ENCODE data around the gene GAGE10. TPM values are rescaled to one million over a fixed set of nuclear protein-coding genes. Genes with fewer than 3 reads are reported as not detected.

GAGE10 gene
- total RNA-seq, 1 experiment from 2014 or later: not detected

DNA sequence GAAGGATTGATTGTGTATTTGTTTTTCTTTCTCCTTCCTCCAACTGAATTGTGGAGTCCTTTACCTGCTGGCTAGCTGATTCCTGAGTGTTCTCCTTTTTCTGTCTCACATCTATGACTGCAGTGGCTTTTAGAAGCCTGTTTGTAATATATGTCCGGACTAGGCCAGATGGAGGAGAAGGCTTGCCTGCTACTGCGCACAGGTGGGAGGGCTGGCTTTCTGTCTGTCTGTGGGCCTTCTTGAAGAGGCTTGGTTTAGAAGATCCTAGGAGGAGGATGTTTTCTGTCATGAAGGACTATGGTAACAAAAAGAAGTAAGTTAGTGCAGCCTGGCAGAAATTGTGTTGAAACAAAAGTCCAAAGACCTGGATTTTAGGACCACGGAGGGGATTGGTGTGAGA, 25.4 kb upstream of the GAGE10 start:
- Histone ChIP-seq H3K27ac (ENCODE audit: low read depth, low read length) (no peak overlapping the region), H3K36me3 (ENCODE audit: control insufficient read depth in 1 of 2, insufficient read depth in 2 of 2, low read length in 2 of 2) (no peaks in the 10 kb centered on the region), H3K9me2 (ENCODE audit: insufficient read depth) (no peaks in the 10 kb centered on the region), H3K4me1 (ENCODE audit: control insufficient read depth in 1 of 2, insufficient read depth in 2 of 2, low read length in 2 of 2) (peaks cover 0 to 4% of the 10 kb centered on the region in 2 experiments; a peak in 1 of 4 replicates), H2AFZ (ENCODE audit: low read depth, low read length, poor library complexity, severe bottlenecking) (no peak overlapping the region), H3K27me3 (ENCODE audit: insufficient read depth, low read length) (no peaks in the 10 kb centered on the region), H3K79me2 (ENCODE audit: insufficient read depth, low read length) (no peaks in the 10 kb centered on the region), H3K9me3 (ENCODE audit: control insufficient read depth in 1 of 2, insufficient read depth in 1 of 2, low read depth in 1 of 2, low read length in 2 of 2) (no peaks in the 10 kb centered on the region), H4K20me1 (ENCODE audit: insufficient read depth) (no peaks in the 10 kb centered on the region), H3K4me3 (replicated peaks in 1 of 2; ENCODE audit: low read depth in 1 of 2, low read length in 2 of 2) (no peak overlapping the region), H3K9ac (ENCODE audit: low read length) (no peak overlapping the region), H3K4me2 (ENCODE audit: low read length) (no peak overlapping the region)
- ChIA-PET POLR2A (no interaction called here), RAD21 (ENCODE audit: low non-redundant PET in 1 of 2, low total read pairs in 2 of 2, uncharacterized antibody in 2 of 2, unreplicated experiment in 2 of 2) (no interaction called here), CTCF (no interaction called here)
- DNase-seq (ENCODE audit: low read depth, low spot score) (no peak), ATAC-seq (no peak)
- BruUV-seq (replicated peaks): no TSS peak
- TF ChIP-seq YY1 (IDR thresholded peaks at IDR 0.05; ENCODE audit: extremely low read depth, insufficient replicate concordance, low read depth, low read length) (no peak), CBX3 (IDR thresholded peaks at IDR 0.05; ENCODE audit: low read depth) (no peak), ELF1 (IDR thresholded peaks at IDR 0.05; ENCODE audit: borderline replicate concordance, low read depth) (no peak), ZFX (IDR thresholded peaks at IDR 0.05) (no peak), SIN3A (IDR thresholded peaks at IDR 0.05; ENCODE audit: low read depth) (no peak), SRF (IDR thresholded peaks at IDR 0.05; ENCODE audit: low read depth) (no peak), SP1 (IDR thresholded peaks at IDR 0.05; ENCODE audit: low read depth) (no peak), TCF7L2 (IDR thresholded peaks at IDR 0.05; ENCODE audit: borderline replicate concordance, extremely low read depth, insufficient read depth, insufficient read length) (no peak), JUND (IDR thresholded peaks at IDR 0.05) (no peak), CEBPB (IDR thresholded peaks at IDR 0.05; ENCODE audit: low read depth) (no peak), EZH2phosphoT487 (IDR thresholded peaks at IDR 0.05; ENCODE audit: borderline replicate concordance) (no peak), EZH2 (IDR thresholded peaks at IDR 0.05) (no peak), EGR1 (IDR thresholded peaks at IDR 0.05; ENCODE audit: low read depth) (no peak), RAD21 (IDR thresholded peaks at IDR 0.05; ENCODE audit: low read depth) (no peak), POLR2A (IDR thresholded peaks at IDR 0.05; ENCODE audit: borderline replicate concordance, extremely low read depth, insufficient read depth, insufficient read length) (no peak)
- TF ChIP-seq, protein P1, sequence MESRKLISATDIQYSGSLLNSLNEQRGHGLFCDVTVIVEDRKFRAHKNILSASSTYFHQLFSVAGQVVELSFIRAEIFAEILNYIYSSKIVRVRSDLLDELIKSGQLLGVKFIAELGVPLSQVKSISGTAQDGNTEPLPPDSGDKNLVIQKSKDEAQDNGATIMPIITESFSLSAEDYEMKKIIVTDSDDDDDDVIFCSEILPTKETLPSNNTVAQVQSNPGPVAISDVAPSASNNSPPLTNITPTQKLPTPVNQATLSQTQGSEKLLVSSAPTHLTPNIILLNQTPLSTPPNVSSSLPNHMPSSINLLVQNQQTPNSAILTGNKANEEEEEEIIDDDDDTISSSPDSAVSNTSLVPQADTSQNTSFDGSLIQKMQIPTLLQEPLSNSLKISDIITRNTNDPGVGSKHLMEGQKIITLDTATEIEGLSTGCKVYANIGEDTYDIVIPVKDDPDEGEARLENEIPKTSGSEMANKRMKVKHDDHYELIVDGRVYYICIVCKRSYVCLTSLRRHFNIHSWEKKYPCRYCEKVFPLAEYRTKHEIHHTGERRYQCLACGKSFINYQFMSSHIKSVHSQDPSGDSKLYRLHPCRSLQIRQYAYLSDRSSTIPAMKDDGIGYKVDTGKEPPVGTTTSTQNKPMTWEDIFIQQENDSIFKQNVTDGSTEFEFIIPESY (IDR thresholded peaks at IDR 0.05; ENCODE audit: extremely low read depth, insufficient replicate concordance, low read length): no peak
- TF ChIP-seq, protein P2, sequence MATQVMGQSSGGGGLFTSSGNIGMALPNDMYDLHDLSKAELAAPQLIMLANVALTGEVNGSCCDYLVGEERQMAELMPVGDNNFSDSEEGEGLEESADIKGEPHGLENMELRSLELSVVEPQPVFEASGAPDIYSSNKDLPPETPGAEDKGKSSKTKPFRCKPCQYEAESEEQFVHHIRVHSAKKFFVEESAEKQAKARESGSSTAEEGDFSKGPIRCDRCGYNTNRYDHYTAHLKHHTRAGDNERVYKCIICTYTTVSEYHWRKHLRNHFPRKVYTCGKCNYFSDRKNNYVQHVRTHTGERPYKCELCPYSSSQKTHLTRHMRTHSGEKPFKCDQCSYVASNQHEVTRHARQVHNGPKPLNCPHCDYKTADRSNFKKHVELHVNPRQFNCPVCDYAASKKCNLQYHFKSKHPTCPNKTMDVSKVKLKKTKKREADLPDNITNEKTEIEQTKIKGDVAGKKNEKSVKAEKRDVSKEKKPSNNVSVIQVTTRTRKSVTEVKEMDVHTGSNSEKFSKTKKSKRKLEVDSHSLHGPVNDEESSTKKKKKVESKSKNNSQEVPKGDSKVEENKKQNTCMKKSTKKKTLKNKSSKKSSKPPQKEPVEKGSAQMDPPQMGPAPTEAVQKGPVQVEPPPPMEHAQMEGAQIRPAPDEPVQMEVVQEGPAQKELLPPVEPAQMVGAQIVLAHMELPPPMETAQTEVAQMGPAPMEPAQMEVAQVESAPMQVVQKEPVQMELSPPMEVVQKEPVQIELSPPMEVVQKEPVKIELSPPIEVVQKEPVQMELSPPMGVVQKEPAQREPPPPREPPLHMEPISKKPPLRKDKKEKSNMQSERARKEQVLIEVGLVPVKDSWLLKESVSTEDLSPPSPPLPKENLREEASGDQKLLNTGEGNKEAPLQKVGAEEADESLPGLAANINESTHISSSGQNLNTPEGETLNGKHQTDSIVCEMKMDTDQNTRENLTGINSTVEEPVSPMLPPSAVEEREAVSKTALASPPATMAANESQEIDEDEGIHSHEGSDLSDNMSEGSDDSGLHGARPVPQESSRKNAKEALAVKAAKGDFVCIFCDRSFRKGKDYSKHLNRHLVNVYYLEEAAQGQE (IDR thresholded peaks at IDR 0.05; ENCODE audit: low read depth): no peak
- TF ChIP-seq, protein P3, sequence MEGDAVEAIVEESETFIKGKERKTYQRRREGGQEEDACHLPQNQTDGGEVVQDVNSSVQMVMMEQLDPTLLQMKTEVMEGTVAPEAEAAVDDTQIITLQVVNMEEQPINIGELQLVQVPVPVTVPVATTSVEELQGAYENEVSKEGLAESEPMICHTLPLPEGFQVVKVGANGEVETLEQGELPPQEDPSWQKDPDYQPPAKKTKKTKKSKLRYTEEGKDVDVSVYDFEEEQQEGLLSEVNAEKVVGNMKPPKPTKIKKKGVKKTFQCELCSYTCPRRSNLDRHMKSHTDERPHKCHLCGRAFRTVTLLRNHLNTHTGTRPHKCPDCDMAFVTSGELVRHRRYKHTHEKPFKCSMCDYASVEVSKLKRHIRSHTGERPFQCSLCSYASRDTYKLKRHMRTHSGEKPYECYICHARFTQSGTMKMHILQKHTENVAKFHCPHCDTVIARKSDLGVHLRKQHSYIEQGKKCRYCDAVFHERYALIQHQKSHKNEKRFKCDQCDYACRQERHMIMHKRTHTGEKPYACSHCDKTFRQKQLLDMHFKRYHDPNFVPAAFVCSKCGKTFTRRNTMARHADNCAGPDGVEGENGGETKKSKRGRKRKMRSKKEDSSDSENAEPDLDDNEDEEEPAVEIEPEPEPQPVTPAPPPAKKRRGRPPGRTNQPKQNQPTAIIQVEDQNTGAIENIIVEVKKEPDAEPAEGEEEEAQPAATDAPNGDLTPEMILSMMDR (IDR thresholded peaks at IDR 0.05 in 2 of 3, conservative IDR thresholded peaks at IDR 0.05 in 1 of 3; ENCODE audit: borderline replicate concordance in 1 of 3, insufficient read depth in 1 of 3, low read depth in 2 of 3, low read length in 2 of 3): no peak
- TF ChIP-seq, protein P4, sequence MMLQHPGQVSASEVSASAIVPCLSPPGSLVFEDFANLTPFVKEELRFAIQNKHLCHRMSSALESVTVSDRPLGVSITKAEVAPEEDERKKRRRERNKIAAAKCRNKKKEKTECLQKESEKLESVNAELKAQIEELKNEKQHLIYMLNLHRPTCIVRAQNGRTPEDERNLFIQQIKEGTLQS (IDR thresholded peaks at IDR 0.05): no peak
- TF ChIP-seq, protein P5, sequence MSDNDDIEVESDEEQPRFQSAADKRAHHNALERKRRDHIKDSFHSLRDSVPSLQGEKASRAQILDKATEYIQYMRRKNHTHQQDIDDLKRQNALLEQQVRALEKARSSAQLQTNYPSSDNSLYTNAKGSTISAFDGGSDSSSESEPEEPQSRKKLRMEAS (IDR thresholded peaks at IDR 0.05): no peak
- intact Hi-C loops (cut with micrococcal nuclease): no loop called here
